ENCODE results near the gene GLRX. TPM values are rescaled to one million over a fixed set of nuclear protein-coding genes. Genes with fewer than 3 reads are reported as not detected.
"Not testable (repeated sequence)": the region's sequence is repeated elsewhere in the genome, so short reads cannot be mapped to it uniquely, and the experiment has no call there.

The GLRX gene
- total and polyA plus RNA-seq, 7 experiments from 2014 or later: 26.3 to 205 (median 84.8) TPM

DNA sequence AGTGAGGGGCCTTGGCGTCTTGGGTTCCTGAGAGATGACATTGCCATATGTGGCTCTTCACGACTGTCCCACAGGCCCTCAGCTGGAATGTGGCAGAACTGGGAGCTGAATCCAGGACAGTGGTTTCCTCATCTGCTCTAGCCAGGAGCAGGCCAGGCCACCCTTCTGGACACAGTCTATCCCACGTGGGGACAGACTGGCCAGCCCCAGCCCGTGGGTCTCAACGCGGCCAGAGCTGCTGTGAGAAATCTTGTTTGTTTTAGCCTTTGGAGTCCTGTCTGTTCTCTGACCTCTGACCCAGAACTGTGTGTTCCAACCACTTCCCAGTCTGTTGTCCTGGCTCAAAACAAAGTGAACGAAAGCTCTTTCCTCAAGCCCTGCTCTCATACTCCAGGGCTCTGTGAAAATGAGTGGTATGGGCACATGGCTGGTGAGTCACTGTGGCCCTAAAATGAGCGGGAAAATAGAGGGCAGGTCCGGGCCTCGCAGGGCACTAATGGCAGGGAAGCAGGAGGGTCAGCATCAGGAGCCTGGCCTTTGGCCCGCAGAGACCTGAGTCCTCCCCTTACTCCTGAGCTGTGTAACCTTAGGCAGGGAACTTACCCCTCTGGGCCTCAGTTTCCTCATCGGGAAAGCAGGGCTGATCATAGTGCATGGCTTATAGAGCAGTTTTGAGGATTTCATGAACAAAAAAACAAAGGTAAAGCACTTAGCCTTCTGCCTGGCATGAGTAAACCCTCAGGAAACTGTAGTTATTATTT, 34.8 kb upstream of the GLRX start:
- intact Hi-C loops (cut with micrococcal nuclease): loop anchor here in 1 of 2 donors (5.0 kb wide), 1 partner anchor 805 kb away; the partner anchor contains the start of gene CAST
- DNase-seq: no peak
- CTCF ChIA-PET: interaction anchor here (0.7 to 9.6 kb wide), 7 partner anchors 11 to 836 kb away, joined by 3 to 119 read pairs (median 4); partner anchors contain the start of gene ELL2
- Histone ChIP-seq H3K4me1 (ENCODE audit: control insufficient read depth in 2 of 2, insufficient read depth in 2 of 2, low read length in 2 of 2) (no peaks in the 10 kb centered on the region), H3K36me3 (ENCODE audit: control insufficient read depth in 2 of 3, insufficient read depth in 3 of 3, low read length in 3 of 3) (no peaks in the 10 kb centered on the region), H3K27ac (ENCODE audit: low read depth, low read length) (no peak overlapping the region), H3K9me3 (ENCODE audit: control insufficient read depth in 2 of 3, low read length in 3 of 3) (no peaks in the 10 kb centered on the region), H3K4me3 (ENCODE audit: low read length) (no peak overlapping the region), H3K27me3 (ENCODE audit: control insufficient read depth in 2 of 2, insufficient read depth in 2 of 2, low read length in 2 of 2) (no peaks in the 10 kb centered on the region)
- Mint-ChIP-seq H3K27ac (no peak overlapping the region), H3K9me3 (peaks cover 0 to 3% (median 0%) of the 10 kb centered on the region in 11 donors), H3K36me3 (no peaks in the 10 kb centered on the region), H3K4me3 (no peak overlapping the region), H3K27me3 (peaks cover 0 to 18% (median 13%) of the 10 kb centered on the region in 5 donors), H3K4me1 (peaks cover 9 to 34% (median 14%) of the 10 kb centered on the region in 7 donors)
- POLR2A ChIA-PET: no interaction called here
- ATAC-seq: no peak

DNA sequence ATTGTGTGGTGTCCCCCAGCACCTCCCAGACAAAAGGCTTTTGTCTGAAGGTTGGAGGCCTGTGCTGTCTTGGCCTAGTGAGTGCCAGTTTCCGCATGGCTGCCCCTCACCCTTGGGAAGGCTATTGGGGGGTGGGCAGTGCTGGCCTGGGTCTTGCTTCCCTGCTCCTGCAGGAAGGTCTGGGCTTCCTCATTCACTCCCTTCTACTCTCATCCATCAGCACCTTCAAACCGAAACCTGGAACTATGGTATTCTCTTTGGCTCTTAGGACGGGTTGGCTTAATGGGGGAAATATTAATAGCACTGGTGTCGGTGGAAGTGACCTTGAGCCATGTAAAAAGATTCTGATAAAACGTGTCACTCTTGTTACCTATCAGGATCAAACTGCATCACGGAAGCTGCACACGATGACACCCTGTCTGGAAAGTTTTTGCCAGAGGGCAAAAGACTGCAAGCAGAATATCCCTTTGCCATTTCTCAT, 34.0 kb upstream of the GLRX start:
- no peaks in the 10 kb centered on the region for H3K27me3 ChIP-seq (ENCODE audit: control insufficient read depth in 2 of 2, insufficient read depth in 2 of 2, low read length in 2 of 2)
- H3K4me1 ChIP-seq (ENCODE audit: control insufficient read depth in 2 of 2, insufficient read depth in 2 of 2, low read length in 2 of 2): no peaks in the 10 kb centered on the region
- H3K4me1 Mint-ChIP-seq: peaks cover 5 to 25% (median 9%) of the 10 kb centered on the region in 7 donors
- H3K9me3 Mint-ChIP-seq: peaks cover 0 to 3% (median 0%) of the 10 kb centered on the region in 11 donors
- ATAC-seq (no peak), DNase-seq (no peak)
- intact Hi-C loops (cut with micrococcal nuclease): loop anchor here in 1 of 2 donors (5.0 kb wide), 1 partner anchor 806 kb away; the partner anchor contains the start of gene CAST
- CTCF ChIA-PET: interaction anchor here (0.7 to 9.6 kb wide), 4 partner anchors 75 to 488 kb away, joined by 3 to 119 read pairs (median 5); no protein-coding TSS in a partner anchor
- no peak overlapping the region for H3K4me3 ChIP-seq (ENCODE audit: low read length)
- no peaks in the 10 kb centered on the region for H3K9me3 ChIP-seq (ENCODE audit: control insufficient read depth in 2 of 3, low read length in 3 of 3)
- no peak overlapping the region for H3K27ac ChIP-seq (ENCODE audit: low read depth, low read length)
- POLR2A ChIA-PET: no interaction called here
- H3K27me3 Mint-ChIP-seq: peaks cover 0 to 18% (median 10%) of the 10 kb centered on the region in 5 donors
- H3K4me3 Mint-ChIP-seq: no peak overlapping the region
- no peaks in the 10 kb centered on the region for H3K36me3 Mint-ChIP-seq
- no peaks in the 10 kb centered on the region for H3K36me3 ChIP-seq (ENCODE audit: control insufficient read depth in 2 of 3, insufficient read depth in 3 of 3, low read length in 3 of 3)
- peak overlapping the region in 1 of 9 donors; percentile 63 for H3K27ac Mint-ChIP-seq

DNA sequence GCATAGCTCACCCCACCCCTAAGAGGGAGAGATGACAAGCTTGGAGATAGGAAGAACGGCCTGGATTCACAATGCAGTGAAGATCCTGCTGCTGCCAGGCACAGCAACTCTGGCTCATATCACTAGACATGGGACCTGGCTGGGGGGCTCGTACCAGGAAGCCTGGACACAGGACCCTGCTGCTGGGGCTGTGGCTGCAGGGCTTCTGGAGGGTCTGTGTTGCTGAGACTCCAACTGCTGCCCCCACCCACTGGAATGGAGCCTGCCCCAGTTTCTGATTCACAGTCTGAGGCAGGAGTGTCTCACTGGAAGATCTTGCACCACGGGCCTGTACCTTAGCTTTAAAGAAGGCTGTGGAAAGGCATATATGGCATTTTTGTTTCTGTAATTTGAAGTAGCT, 31.0 kb upstream of the GLRX start:
- intact Hi-C loops (cut with micrococcal nuclease): no loop called here
- no peak overlapping the region for H3K4me3 Mint-ChIP-seq
- Histone ChIP-seq H3K4me3 (ENCODE audit: low read length) (no peak overlapping the region), H3K27me3 (ENCODE audit: control insufficient read depth in 2 of 2, insufficient read depth in 2 of 2, low read length in 2 of 2) (no peaks in the 10 kb centered on the region), H3K9me3 (ENCODE audit: control insufficient read depth in 2 of 3, low read length in 3 of 3) (no peaks in the 10 kb centered on the region), H3K27ac (ENCODE audit: low read depth, low read length) (no peak overlapping the region), H3K4me1 (ENCODE audit: control insufficient read depth in 2 of 2, insufficient read depth in 2 of 2, low read length in 2 of 2) (no peaks in the 10 kb centered on the region), H3K36me3 (ENCODE audit: control insufficient read depth in 2 of 3, insufficient read depth in 3 of 3, low read length in 3 of 3) (no peaks in the 10 kb centered on the region)
- ChIA-PET POLR2A (interaction anchor here (1.2 kb wide), 1 partner anchor 45 kb away, joined by 8 read pairs; no protein-coding TSS in a partner anchor), CTCF (interaction anchor here (1.2 to 9.6 kb wide), 5 partner anchors 9 to 749 kb away, joined by 3 to 119 read pairs (median 9); no protein-coding TSS in a partner anchor)
- no peaks in the 10 kb centered on the region for H3K36me3 Mint-ChIP-seq
- ATAC-seq (no peak), DNase-seq (no peak)
- no peak overlapping the region for H3K27ac Mint-ChIP-seq
- peaks cover 0 to 8% (median 0%) of the 10 kb centered on the region in 7 donors for H3K4me1 Mint-ChIP-seq
- H3K27me3 Mint-ChIP-seq: peaks cover 0 to 9% (median 0%) of the 10 kb centered on the region in 5 donors
- peaks cover 0 to 1% (median 0%) of the 10 kb centered on the region in 11 donors for H3K9me3 Mint-ChIP-seq

DNA sequence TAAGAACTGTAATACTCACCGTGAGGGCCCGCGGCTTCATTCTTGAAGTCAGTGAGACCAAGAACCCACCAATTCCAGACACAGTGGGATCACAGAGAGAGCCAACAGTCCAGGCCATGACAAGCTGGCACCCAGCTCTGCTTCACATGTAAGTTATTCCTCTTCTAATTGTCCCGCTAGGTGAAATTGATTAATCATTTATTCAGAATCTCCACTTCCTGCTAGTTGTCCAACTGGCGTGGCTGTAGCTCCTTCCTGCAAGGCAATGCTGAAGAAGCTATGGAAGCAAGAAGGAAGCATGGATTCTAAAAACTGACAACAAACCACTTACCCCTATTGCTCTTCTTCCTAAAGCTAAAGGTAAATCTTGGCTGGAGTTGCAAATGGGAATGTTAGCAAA, 30.0 kb upstream of the GLRX start:
- Histone ChIP-seq H3K9me3 (ENCODE audit: control insufficient read depth in 2 of 3, low read length in 3 of 3) (no peaks in the 10 kb centered on the region), H3K4me3 (ENCODE audit: low read length) (no peak overlapping the region), H3K4me1 (ENCODE audit: control insufficient read depth in 2 of 2, insufficient read depth in 2 of 2, low read length in 2 of 2) (no peaks in the 10 kb centered on the region), H3K36me3 (ENCODE audit: control insufficient read depth in 2 of 3, insufficient read depth in 3 of 3, low read length in 3 of 3) (no peaks in the 10 kb centered on the region), H3K27me3 (ENCODE audit: control insufficient read depth in 2 of 2, insufficient read depth in 2 of 2, low read length in 2 of 2) (no peaks in the 10 kb centered on the region), H3K27ac (ENCODE audit: low read depth, low read length) (no peak overlapping the region)
- Mint-ChIP-seq H3K27ac (no peak overlapping the region), H3K36me3 (no peaks in the 10 kb centered on the region), H3K9me3 (peaks cover 0 to 1% (median 0%) of the 10 kb centered on the region in 11 donors), H3K4me1 (peaks cover 0 to 4% (median 0%) of the 10 kb centered on the region in 7 donors), H3K27me3 (peaks cover 0 to 12% (median 0%) of the 10 kb centered on the region in 5 donors), H3K4me3 (no peak overlapping the region)
- intact Hi-C loops (cut with micrococcal nuclease): no loop called here
- POLR2A ChIA-PET: interaction anchor here (1.2 kb wide), 1 partner anchor 44 kb away, joined by 8 read pairs; no protein-coding TSS in a partner anchor
- CTCF ChIA-PET: interaction anchor here (0.6 to 9.6 kb wide), 8 partner anchors 10 to 1108 kb away, joined by 3 to 119 read pairs (median 8); no protein-coding TSS in a partner anchor
- ATAC-seq: no peak
- no peak for DNase-seq

DNA sequence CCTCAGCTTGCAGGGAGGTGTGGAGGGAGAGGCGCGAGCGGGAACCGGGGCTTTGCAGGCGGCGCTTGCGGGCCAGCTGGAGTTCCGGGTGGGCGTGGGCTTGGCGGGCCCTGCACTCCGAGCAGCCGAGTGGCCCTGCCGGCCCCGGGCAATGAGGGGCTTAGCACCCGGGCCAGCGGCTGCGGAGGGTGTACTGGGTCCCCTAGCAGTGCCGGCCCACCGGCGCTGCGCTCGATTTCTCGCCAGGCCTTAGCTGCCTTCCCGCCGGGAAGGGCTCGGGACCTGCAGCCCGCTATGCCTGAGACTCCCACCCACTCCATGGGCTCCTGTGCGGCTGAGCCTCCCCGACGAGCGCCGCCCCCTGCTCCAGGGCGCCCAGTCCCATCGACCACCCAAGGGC, 28.6 kb upstream of the GLRX start:
- H3K27ac Mint-ChIP-seq; DNase-seq; H3K36me3 ChIP-seq (ENCODE audit: control insufficient read depth in 2 of 3, insufficient read depth in 3 of 3, low read length in 3 of 3); H3K36me3 Mint-ChIP-seq; ATAC-seq; H3K4me3 ChIP-seq (ENCODE audit: low read length); H3K4me1 ChIP-seq (ENCODE audit: control insufficient read depth in 2 of 2, insufficient read depth in 2 of 2, low read length in 2 of 2); H3K27ac ChIP-seq (ENCODE audit: low read depth, low read length); H3K4me3 Mint-ChIP-seq; intact Hi-C loops (cut with micrococcal nuclease); H3K9me3 Mint-ChIP-seq; H3K27me3 ChIP-seq (ENCODE audit: control insufficient read depth in 2 of 2, insufficient read depth in 2 of 2, low read length in 2 of 2); POLR2A ChIA-PET; H3K9me3 ChIP-seq (ENCODE audit: control insufficient read depth in 2 of 3, low read length in 3 of 3): not testable (repeated sequence)
- Mint-ChIP-seq H3K4me1 (peaks cover 0 to 11% (median 0%) of the 10 kb centered on the region in 7 donors), H3K27me3 (peaks cover 0 to 12% (median 0%) of the 10 kb centered on the region in 5 donors)
- CTCF ChIA-PET: interaction anchor here (9.6 to 15.0 kb wide), 2 partner anchors 67 to 486 kb away, joined by 119 to 357 read pairs; no protein-coding TSS in a partner anchor

DNA sequence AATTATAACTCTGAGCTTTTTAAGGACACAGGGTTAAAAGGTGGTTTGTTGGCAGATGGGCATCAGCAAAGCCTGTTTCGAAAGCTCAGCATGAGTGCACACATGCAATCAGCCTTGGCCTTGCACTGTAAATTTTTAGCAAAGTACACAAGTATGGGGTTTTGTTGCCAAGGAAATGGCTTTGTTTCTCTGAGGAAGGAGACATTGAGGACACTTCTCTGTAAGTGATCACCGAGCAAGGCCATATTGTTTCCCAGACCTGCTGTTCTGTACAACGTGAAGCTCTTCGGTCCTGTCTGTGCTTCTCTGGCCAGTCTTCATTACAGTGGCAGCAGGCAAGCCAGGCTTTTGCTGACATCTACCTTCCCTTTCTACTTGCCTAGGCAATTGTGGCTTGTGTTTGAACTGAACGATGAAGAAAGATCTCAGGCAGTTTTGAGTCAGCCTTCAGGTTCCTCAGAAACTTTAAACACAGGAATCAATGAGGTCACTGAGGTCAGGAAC, 27.9 kb upstream of the GLRX start:
- no peak overlapping the region for H3K27ac Mint-ChIP-seq
- POLR2A ChIA-PET: no interaction called here
- no peak overlapping the region for H3K4me3 Mint-ChIP-seq
- H3K27ac ChIP-seq (ENCODE audit: low read depth, low read length): no peak overlapping the region
- H3K4me1 Mint-ChIP-seq: peaks cover 0 to 12% (median under 1%) of the 10 kb centered on the region in 7 donors
- intact Hi-C loops (cut with micrococcal nuclease): no loop called here
- no peaks in the 10 kb centered on the region for H3K27me3 ChIP-seq (ENCODE audit: control insufficient read depth in 2 of 2, insufficient read depth in 2 of 2, low read length in 2 of 2)
- no peaks in the 10 kb centered on the region for H3K9me3 Mint-ChIP-seq
- no peak for ATAC-seq
- no peak overlapping the region for H3K4me3 ChIP-seq (ENCODE audit: low read length)
- no peaks in the 10 kb centered on the region for H3K4me1 ChIP-seq (ENCODE audit: control insufficient read depth in 2 of 2, insufficient read depth in 2 of 2, low read length in 2 of 2)
- no peaks in the 10 kb centered on the region for H3K36me3 Mint-ChIP-seq
- CTCF ChIA-PET: interaction anchor here (0.6 to 15.0 kb wide), 3 partner anchors 11 to 66 kb away, joined by 3 to 357 read pairs (median 6); no protein-coding TSS in a partner anchor
- H3K27me3 Mint-ChIP-seq: peaks cover 0 to 12% (median 0%) of the 10 kb centered on the region in 5 donors
- no peaks in the 10 kb centered on the region for H3K9me3 ChIP-seq (ENCODE audit: control insufficient read depth in 2 of 3, low read length in 3 of 3)
- no peak for DNase-seq
- H3K36me3 ChIP-seq (ENCODE audit: control insufficient read depth in 2 of 3, insufficient read depth in 3 of 3, low read length in 3 of 3): no peaks in the 10 kb centered on the region

All from naive thymus-derived CD4-positive, alpha-beta T cell (primary cell).